HK-2 (cell line): ENCODE data around the gene MYO18A.
"Not testable (repeated sequence)": the region's sequence is repeated elsewhere in the genome, so short reads cannot be mapped to it uniquely, and the experiment has no call there.

Experiments
- DNase-seq: peaks from one replicate; pipeline ENCODE4 v3.0.0-alpha.2; 2018; ENCODE audit not compliant: unreplicated experiment

Gene MYO18A

GRCh38 chr17:29108823-29109476 is 71.2 kb downstream of the MYO18A start:
- no peak for DNase-seq

DNA sequence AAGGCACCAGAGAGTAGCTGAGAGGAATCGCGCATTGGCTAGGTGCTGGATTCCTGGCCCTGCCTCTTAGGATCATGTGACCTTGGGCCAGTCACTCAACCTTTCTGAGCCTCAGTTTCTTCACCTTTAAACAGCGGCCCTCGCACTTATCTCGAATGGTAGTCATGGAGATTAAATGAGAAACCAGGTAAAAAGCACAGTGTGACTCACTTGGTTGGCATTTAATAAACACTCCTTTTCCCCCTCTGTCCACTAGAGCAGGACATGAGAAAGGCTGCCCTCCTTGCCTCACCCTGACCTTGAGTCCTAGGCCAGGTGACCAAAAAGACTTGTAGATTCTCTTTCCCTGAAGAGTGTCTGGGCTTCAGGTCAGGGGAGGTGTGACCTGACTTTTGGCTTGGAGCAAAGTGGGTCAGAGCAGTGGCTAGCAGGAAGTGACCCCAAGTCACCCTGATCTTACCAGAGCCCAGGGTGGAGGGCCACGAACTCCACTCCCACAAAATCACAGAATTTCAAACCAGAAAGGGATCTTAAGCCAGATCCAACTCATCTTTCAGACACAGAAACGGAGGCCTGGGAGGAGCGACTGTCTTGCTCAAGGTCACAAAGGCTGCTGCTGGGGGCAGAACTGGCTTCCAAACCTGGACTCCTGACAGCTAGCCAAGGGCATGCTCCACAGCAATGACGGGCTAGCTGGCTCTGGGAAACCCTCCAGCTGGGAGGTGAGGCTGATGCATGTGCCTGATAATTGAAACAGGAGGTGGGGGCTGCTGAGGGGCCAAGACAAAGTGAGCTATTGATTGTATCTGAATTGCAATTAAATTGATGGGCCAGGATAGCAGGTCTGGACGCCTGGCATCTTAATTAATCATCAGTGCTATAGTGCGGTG is 72.0 kb downstream of the MYO18A start:
- DNase-seq, result peak; percentile 31

DNA sequence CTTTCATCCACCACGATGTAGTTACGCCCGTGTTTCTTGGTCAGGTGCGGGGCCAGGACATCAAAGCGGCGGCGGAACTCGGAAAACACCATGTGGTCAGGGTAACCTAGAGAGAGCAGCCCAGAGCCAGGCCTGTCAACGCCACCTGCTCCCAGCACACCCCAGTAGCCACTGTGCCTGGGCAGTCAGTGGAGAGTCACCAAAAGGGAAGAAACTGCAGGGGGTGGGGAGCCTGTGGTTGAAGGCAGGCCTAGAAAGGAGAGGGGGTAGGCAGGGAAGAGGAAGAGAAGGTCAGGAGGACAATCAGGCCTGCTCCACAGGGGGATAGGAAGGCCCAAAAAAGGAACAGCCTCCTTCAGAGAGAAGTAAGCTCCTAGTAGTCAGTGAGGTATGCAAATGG is 73.1 kb downstream of the MYO18A start:
- no peak for DNase-seq

DNA sequence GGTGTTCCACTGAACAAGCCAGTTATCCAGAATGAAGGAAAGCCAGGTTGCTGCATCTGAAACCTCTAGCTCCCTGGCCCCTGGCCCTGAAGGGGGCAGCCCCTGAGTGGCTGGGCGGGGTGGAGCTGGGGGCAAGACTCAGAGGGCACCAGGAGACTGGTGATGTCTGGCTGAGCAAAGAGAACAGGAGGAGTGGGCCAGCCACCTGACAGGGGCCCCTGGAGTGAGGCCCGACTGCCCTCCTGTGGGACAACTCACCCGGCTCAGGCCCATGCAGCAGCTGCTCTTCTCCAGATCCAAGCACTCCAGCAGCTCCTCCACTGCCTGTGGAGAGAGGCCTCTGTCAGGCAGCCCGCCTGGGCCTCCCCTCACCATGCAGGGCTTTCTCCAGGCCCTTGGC is 76.9 kb downstream of the MYO18A start:
- DNase-seq, result no peak

DNA sequence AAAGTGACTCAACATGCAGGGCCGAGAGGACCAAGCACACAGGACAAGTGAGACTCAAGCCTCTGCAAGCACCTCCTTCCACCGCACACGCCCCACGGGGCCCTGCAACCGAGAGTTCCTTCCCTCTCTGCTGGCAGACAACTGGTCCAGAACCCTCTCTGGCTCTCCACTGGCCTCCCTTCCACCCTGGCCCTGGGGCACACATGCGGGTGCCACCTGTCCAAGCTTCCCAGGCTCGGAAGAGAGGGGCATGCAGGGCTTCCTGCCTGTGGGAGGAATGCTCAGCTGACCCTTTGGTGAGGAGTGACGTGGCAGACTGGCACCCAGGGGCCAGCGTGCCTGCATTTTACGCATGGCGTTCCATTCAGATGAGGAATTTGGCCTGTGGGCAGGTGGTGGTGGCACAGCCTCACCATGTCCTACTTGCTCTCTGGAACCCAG is 77.4 kb downstream of the MYO18A start:
- no peak for DNase-seq

DNA sequence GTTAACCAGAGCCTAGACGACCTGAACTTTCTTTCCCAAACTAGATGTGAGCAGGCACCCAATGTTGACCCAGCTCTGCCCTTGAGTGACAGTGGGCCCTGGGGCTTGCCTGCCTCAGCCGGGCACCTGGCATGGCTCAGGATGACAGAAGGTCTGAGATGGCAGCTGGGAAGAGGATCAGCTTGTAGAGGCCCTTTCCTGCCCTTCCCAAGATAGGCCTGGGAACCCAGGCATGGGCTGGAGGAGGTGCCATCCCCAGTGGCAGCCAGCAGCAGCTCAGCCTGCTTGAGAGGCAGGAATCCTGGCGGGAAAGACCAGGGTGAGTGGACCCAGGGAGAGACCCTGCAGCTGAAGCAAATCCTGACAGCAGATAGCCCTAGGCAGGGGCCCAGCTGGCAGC is 78.2 kb downstream of the MYO18A start:
- no peak for DNase-seq

DNA sequence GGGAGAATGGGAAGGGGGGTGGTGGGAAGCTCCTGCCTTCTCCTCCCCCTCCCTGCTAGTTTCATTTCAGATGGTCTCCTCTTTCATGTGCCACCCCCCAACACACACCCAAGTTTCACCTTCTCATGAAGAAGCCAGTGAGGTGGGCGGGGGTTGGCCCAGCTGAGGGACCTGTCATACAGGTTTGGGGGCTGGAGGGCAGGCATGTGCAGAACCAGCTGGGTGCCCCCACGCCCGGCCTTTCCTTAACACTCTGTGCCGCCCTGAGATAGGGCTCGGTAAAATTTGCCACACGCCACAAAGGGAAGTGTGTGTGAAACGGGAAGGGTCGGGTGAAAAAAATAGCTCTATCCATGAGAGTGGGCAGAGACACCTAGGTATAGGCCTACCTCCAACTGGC is 79.9 kb downstream of the MYO18A start:
- no peak for DNase-seq

- DNase-seq, result no peak
These were observed 80.7 kb downstream of the MYO18A start for GRCh38 chr17:29099527-29099926.

- DNase-seq, result no peak
These were observed 84.1 kb downstream of the MYO18A start for GRCh38 chr17:29096094-29096493.

DNA sequence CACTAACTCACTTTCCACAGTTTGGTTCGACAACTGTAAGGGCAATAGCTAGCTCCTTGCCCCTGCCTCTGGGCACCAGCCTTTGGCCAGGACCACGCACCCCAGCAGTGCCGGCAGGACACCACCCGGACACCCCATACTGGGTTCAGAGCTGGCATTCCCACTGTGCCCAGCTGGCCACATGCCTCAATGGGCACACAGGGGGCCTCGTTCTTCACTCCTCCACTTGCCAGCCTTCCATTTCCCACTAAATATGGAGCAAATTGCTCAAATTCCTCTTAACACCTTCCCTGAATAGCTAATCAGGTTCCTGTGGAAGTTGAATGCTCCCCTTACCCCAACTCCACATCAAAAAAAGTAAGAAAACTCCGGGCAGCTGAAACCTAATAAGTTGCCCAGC is 84.8 kb downstream of the MYO18A start:
- DNase-seq, result no peak

DNA sequence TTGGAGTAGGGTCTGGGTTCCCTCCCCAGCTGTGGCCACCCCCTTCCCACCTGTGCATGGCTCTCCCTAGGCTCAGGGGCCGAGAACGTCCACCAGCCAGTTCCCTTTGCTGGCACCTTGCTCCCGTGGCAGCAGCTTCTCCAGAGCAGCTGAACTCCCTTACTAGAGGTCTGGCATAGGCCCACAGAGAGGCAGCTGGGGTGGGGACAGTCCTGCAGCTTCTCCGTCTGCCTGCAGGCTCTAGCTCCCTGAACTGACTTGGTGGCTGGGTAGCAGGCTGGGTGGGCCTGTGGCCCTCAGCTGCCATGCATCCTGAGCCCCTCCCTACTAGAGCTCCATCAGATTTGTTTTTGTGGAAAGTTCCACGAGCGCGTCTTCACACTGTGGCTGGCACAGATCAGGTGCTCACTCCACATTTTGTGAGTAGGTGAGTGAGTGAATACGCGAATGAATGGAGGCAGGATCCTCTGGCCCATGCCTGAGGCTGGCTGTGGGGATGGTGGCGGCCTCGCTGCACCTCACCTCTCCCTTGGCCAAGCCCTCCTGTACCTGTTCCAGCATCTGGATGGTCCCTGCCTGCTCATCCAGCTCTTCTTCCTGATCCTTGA is 86.0 kb downstream of the MYO18A start:
- DNase-seq, result no peak

DNA sequence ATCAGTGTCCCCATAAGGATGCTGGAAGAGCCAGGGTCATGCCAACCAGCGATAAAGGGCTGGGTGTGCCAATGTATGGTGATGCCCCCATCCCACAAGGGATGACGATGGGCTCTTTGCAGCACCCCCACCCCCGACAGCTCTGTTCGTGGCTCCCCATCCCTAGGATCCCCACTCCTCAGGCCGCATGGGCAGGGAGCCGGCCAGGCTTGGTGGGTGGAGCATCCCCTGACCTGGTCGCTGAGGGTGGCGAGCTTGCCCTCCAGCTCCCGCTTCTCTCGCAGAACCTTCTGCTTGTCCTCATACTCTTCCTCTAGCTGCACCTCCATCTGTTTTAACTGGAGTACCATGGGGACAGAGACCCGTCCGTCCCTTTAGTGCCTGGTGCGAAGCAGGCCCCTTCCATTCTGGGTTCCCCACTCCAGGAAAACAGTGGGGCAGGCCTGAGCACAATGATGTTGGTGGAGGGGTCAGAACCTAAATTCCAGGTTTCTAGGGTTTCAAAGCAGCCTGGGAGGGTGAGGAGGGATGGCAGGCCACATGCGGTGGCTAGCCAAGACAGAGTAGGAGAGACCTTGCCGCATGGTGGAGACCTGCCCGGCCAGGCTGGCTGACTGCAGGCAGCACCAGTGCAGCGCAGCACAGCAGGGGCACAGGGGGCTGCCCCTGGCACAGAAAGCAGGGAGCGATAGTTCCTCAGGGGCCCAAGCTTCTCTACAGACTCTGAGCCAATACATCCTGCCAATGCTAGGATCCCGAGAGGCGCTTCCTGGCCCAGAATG is 86.9 kb downstream of the MYO18A start:
- no peak for DNase-seq

GRCh38 chr17:29091606-29092289 is 88.5 kb downstream of the MYO18A start:
- DNase-seq, result no peak

GRCh38 chr17:29090750-29091605 is 89.2 kb downstream of the MYO18A start:
- no peak for DNase-seq

DNA sequence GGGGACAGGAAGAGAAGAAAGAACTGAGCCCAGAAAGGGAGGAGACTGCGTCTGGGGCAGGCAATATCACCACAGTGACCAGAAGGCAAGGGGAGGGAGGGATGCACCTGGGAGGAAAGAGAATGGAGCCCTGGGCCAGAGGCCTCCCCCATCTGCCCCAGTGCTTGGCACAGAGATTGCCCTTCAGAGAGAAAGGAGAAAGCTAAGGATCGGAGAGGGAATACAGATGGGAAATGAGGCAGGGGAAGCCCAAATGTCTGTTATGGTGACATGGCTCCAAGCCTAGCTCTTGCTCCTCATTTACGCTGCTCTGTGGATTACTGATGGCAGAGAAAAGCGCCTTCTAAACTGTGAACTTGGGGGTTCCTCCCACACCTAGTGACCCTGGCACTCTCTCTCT is 90.1 kb downstream of the MYO18A start:
- no peak for DNase-seq

GRCh38 chr17:29089601-29090044 is 90.6 kb downstream of the MYO18A start:
- no peak for DNase-seq

DNA sequence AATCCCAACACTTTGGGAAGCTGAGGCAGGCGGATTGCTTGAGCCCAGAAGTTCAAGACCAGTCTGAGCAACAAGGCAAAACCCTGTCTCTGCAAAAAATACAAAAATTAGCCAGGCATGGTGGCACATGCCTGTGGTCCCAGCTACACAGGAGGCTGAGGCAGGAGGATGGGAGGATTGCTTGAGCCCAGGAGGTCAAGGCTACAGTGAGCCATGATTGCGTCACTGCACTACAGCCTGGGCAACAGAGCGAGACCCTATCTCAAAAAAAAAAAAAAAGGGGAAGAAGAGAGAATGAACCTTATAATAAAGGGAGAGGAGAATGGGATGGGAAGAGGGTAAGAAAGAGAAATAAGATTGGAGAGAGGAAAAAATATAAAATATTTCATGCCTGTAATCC is 91.4 kb downstream of the MYO18A start:
- not testable (repeated sequence) for DNase-seq

DNA sequence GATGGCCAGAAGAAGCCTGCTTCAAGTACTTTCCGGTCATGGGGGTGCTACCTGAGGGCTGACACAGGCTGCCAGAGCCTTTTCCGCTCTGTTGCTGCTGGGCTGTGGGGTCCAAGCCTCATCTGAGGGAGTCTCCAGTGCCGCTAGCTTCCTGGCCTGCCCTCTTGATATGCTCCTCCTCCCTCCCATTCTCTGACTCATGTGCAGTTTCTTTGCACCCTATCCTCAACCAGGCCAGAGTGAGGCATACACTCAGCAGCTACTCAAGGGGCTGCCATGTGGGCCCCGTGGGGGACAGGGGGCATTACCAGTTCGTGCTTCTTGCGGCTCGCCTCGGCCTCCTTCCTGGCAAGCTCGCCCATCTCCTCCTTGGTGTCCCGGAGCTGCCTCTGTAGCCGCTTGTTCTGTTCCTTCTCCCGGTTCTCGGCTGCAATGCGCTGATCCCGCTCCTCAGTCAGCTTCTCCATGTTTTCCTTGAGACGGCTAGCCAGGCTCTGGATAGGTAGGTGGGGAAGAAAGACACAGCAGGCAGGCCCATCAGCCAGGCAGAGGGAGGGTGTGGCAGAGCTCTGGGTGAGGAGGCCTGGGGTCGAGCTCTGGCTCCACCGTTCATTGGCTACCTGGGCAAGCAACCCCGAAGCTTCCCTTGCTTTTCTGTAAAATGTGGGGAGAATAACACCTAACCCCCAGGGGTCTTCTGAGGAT is 93.4 kb downstream of the MYO18A start:
- no peak for DNase-seq

DNA sequence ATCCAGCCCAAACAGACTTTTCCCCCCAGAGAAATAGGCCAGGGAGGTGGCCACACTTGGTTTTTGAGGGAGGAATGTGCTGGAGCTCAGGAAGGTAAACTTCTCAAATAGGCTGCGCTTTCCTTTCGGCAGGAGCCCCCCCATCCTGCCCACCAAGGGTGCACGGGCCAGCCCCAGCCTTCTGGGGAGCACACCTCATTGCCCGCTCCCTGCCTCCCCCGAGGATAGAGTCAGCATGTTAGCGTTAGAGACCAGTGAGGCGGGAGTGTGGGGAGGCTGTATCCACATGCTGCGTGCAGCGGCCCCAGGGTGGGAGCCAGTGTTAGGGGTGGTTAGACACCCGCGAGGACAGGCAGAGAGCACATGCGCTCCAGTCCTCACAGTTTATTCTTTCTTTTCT is 95.0 kb downstream of the MYO18A start:
- DNase-seq, result no peak
